Activated T-helper 1 cell treated with anti-CD3 and anti-CD28 coated beads, Interleukin-12 subunit alpha, Interleukin-12 subunit beta, Interleukin-2, Interleukin-4 antibody, amounts not matched to agents 30 ng/mL and 10 ng/mL and 1 ng/mL, durations not matched to agents 14 hours and 24 hours and 36 hours (primary cell): ENCODE data around the gene MMP25. TPM values are rescaled to one million over a fixed set of nuclear protein-coding genes. Genes with fewer than 3 reads are reported as not detected.

ENCODE experiments used
- DNase-seq: peaks from one replicate; pipeline ENCODE4 v3.0.0; 2021; ENCODE audit warnings: low spot score
- H3K27ac Mint-ChIP-seq: one replicate; pipeline ENCODE4 v1.8.0; 2021; ENCODE audit warnings: mild to moderate bottlenecking, mixed read lengths
- H3K27me3 Mint-ChIP-seq: one replicate; pipeline ENCODE4 v1.8.0; 2022; ENCODE audit warnings: mild to moderate bottlenecking, moderate library complexity, mixed read lengths; ENCODE audit not compliant: insufficient read depth
- H3K36me3 Mint-ChIP-seq: one replicate; pipeline ENCODE4 v1.8.0; 2021; ENCODE audit warnings: low read depth, mixed read lengths
- H3K4me1 Mint-ChIP-seq: one replicate; pipeline ENCODE4 v1.8.0; 2021; ENCODE audit warnings: low read depth, mixed read lengths
- H3K4me3 Mint-ChIP-seq: one replicate; pipeline ENCODE4 v1.8.0; 2021; ENCODE audit warnings: mild to moderate bottlenecking, moderate library complexity, mixed read lengths
- H3K9me3 Mint-ChIP-seq: one replicate; pipeline ENCODE4 v1.8.0; 2021; ENCODE audit warnings: mixed read lengths
- intact Hi-C: fragments of 100-400 bp; cut with micrococcal nuclease; formaldehyde crosslinking; loops from one replicate; pipeline ENCODE4 v1.15.1; 2024
- total RNA-seq: library from RNA; stranded (reverse); gene quantifications from 2 replicates; pipeline ENCODE4 v1.2.3, GENCODE V29; 2022

The MMP25 gene
- total RNA-seq, 1 donor from 2014 or later = 12.8 TPM

GRCh38 chr16:3106205-3106928, 60.0 kb downstream of the MMP25 start:
- peak overlapping the region; percentile 85 for H3K4me3 Mint-ChIP-seq
- no peaks in the 10 kb centered on the region for H3K27me3 Mint-ChIP-seq
- peak overlapping the region; percentile 95 for H3K27ac Mint-ChIP-seq
- intact Hi-C loops = loop anchor here (1.0 to 10.0 kb wide), 7 partner anchors 18 to 1162 kb away; partner anchors contain the start of gene MSRB1
- H3K4me1 Mint-ChIP-seq = peaks cover 22% of the 10 kb centered on the region
- H3K36me3 Mint-ChIP-seq = no peaks in the 10 kb centered on the region
- no peaks in the 10 kb centered on the region for H3K9me3 Mint-ChIP-seq
- DNase-seq = peak; percentile 88

Other genes starting within 250 kb of the MMP25 start
- gene PRSS41, start 248.1 kb upstream of the MMP25 start, total RNA-seq = not detected in 2 replicates
- gene PRSS21, start 229.3 kb upstream of the MMP25 start, total RNA-seq = 9.2 and 10.1 TPM in 2 replicates
- gene ZG16B, start 216.3 kb upstream of the MMP25 start, total RNA-seq = 11.7 and 12.9 TPM in 2 replicates
- gene PRSS22, start 188.4 kb upstream of the MMP25 start, total RNA-seq = not detected in 2 replicates
- 22.9 and 25.4 TPM in 2 replicates for gene FLYWCH2, start 163.3 kb upstream of the MMP25 start, total RNA-seq
- 61.1 and 65.7 TPM in 2 replicates for gene FLYWCH1, start 134.6 kb upstream of the MMP25 start, total RNA-seq
- gene KREMEN2, start 82.3 kb upstream of the MMP25 start, total RNA-seq = 0.10 and 0.18 TPM in 2 replicates
- gene PAQR4, start 77.2 kb upstream of the MMP25 start, total RNA-seq = 40.1 and 44.0 TPM in 2 replicates
- 151 and 152 TPM in 2 replicates for gene PKMYT1, start 66.1 kb upstream of the MMP25 start, total RNA-seq
- gene CLDN9, start 33.6 kb upstream of the MMP25 start, total RNA-seq = not detected in 2 replicates
- gene CLDN6, start 28.4 kb upstream of the MMP25 start, total RNA-seq = not detected in 2 replicates
- gene TNFRSF12A, start 26.2 kb upstream of the MMP25 start, total RNA-seq = 4.9 and 5.5 TPM in 2 replicates
- gene HCFC1R1, start 22.6 kb upstream of the MMP25 start, total RNA-seq = 30.0 and 30.9 TPM in 2 replicates
- gene THOC6, start 22.5 kb upstream of the MMP25 start, total RNA-seq = 48.3 and 49.0 TPM in 2 replicates
- gene BICDL2, start 9.6 kb upstream of the MMP25 start, total RNA-seq = 0.20 TPM in 1 of 2 replicates, not detected in the other
- 993 TPM in 2 replicates for gene IL32, start 19.1 kb downstream of the MMP25 start, total RNA-seq
- 0.07 TPM in 1 of 2 replicates, not detected in the other for gene ZSCAN10, start 52.7 kb downstream of the MMP25 start, total RNA-seq
- gene ZNF205, start 66.0 kb downstream of the MMP25 start, total RNA-seq = 0.15 and 0.39 TPM in 2 replicates
- 9.6 and 12.4 TPM in 2 replicates for gene ZNF213, start 88.5 kb downstream of the MMP25 start, total RNA-seq
- not detected in 2 replicates for gene OR1F1, start 141.6 kb downstream of the MMP25 start, total RNA-seq
- 13.6 and 15.8 TPM in 2 replicates for gene ZNF200, start 188.6 kb downstream of the MMP25 start, total RNA-seq
- not detected in 2 replicates for gene MEFV, start 210.1 kb downstream of the MMP25 start, total RNA-seq
- gene ZNF263, start 236.9 kb downstream of the MMP25 start, total RNA-seq = 25.5 and 27.8 TPM in 2 replicates